GM18499 (cell line): ENCODE results near the gene SURF2.

Source experiments
- ATAC-seq: cut with Tn5 transposase; IDR thresholded peaks from one replicate; pipeline ENCODE4 v1.9.1; 2021; ENCODE audit warnings: moderate number of reproducible peaks; ENCODE audit not compliant: insufficient read depth, unreplicated experiment

The SURF2 gene

GRCh38 chr9:133394687-133395271 lies 38.4 kb downstream of the SURF2 start:
- ATAC-seq: no peak

- no peak for ATAC-seq
Measured at GRCh38 chr9:133396952-133397351, 40.6 kb downstream of the SURF2 start.

- no peak for ATAC-seq
Measured at GRCh38 chr9:133397370-133397769, 41.0 kb downstream of the SURF2 start.

- no peak for ATAC-seq
Measured at GRCh38 chr9:133397895-133398294, 41.5 kb downstream of the SURF2 start.

- no peak for ATAC-seq
Measured at GRCh38 chr9:133400292-133400691, 43.9 kb downstream of the SURF2 start.

- ATAC-seq: no peak
Measured at GRCh38 chr9:133401588-133401987, 45.2 kb downstream of the SURF2 start.

DNA sequence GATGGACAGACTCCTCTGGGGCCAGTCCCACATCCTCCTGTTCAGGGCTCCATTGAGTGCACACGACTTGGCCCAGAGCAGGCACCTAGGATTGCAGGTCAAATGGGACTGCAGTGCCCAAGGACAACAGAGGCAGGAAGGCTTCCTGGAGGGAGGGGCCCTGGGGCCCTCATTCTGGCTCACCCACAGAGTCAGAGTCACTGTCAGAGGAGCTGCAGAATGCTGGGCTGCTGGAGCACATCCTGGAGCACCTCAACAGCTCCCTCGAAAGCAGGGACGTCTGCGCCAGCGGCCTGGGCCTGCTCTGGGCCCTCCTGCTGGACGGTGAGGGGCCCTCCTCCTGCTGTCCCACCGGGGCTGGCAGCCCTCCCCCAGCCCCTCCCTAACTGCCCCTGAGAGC lies 46.3 kb downstream of the SURF2 start:
- no peak for ATAC-seq

DNA sequence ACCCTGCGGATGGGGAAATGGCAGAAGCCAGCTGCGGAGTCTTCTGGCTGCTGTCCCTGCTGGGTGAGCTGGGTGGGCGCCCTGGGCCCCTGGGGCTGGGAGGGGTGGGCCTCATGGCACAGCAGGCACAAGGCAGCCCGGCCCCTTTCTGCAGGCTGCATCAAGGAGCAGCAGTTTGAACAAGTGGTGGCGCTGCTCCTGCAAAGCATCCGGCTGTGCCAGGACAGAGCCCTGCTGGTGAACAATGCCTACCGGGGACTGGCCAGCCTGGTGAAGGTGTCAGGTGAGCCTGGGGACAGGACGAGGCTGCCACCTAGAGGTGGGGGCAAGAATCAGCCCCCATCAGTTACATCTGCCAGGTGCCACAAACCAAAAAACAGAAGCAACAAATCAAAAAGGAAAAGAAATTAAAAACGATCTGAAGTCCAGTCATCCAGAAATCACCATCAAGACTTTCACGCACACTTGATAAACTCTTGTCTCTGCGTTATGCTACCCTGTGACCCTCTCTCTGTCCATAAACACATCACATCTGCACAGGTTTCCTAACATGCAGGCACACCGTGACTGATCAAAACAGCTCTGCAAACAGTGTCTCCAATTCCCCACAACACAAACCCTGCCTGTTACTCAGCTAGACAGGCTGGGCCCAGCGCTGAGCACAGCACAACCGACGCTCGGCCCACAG lies 47.6 kb downstream of the SURF2 start:
- no peak for ATAC-seq

GRCh38 chr9:133404454-133405002 lies 48.2 kb downstream of the SURF2 start:
- ATAC-seq: no peak

DNA sequence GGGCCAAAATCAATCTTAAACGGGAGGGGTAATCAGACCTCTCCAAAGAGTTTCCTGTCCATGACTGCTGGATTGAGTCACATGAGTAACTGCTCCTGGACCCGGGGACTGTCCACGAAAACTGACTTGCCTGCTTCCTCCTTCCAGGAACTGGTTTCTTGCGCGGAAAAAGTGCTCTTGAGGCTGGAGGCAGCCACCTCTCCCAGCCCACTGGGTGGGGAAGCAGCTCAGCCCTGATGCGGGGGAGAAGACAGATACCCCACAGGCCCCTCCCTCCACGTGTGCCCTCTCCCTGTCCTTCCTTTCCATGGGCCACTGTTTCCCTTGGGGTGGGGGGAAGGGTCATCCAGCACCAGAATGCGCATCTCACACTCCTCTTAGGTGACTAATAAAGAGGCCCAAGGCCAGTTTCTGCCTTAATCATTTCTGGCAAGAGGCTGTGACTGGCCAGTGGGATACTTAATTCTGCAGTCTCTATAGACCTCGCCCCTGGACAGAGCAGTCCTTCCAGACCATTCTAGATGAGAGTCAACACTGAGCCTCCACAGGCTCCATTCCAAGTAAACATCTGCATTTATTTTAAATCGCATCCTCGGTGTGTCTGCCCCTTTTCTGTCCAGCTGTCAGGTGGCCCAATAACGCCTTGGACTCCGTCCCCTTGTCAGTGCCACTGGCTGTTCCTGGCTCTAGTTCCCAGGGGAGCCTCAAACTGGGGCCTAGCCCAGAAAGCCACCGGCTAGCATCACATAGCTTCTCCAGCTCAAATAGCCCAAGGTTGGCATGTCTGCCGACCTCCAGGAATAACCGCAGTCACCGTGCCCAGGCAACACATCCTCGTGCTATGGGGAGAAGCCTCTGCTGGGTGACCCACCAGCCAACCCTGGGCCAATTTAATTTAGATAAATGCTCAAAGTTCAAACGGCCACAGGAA lies 49.4 kb downstream of the SURF2 start:
- ATAC-seq: no peak

- ATAC-seq: no peak
Measured at GRCh38 chr9:133406480-133407307, 50.3 kb downstream of the SURF2 start.

DNA sequence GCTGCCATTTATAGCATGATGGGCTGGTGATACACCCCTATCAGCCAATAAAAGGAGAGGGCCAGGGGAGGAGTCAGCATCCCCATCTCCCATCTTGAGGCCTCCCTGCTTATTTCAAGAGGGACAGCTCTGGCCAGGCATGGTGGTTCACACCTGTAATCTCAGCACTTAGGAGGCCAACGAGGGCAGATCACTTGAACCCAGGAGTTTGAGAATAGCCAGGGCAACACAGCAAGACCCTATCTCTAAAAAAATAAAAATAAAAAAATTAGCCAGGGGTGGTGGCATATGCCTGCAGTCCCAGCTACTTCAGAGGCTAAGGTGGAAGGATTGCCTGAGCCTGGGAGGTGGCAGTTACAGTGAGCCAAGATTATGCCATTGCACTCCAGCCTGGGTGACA lies 51.7 kb downstream of the SURF2 start:
- no peak for ATAC-seq
